HFF-Myc (cell line): ENCODE results near the gene NDUFB5.

Experiments
- DNase-seq: peaks from one replicate; pipeline ENCODE4 v3.0.0-alpha.2; 2011; ENCODE audit warnings: low read depth; ENCODE audit errors: extremely low read depth
- H3K4me3 ChIP-seq: replicated peaks from 2 replicates; pipeline ENCODE4 v1.5.1; 2011; ENCODE audit warnings: low read depth, mild to moderate bottlenecking, control low read depth, low read length
- TF ChIP-seq, protein P1 (sequence below): IDR thresholded peaks from 2 replicates; pipeline ENCODE4 v1.5.1; 2012; ENCODE audit warnings: mild to moderate bottlenecking, low read depth, low read length, control low read depth; ENCODE audit errors: missing control alignments

Gene NDUFB5

DNA sequence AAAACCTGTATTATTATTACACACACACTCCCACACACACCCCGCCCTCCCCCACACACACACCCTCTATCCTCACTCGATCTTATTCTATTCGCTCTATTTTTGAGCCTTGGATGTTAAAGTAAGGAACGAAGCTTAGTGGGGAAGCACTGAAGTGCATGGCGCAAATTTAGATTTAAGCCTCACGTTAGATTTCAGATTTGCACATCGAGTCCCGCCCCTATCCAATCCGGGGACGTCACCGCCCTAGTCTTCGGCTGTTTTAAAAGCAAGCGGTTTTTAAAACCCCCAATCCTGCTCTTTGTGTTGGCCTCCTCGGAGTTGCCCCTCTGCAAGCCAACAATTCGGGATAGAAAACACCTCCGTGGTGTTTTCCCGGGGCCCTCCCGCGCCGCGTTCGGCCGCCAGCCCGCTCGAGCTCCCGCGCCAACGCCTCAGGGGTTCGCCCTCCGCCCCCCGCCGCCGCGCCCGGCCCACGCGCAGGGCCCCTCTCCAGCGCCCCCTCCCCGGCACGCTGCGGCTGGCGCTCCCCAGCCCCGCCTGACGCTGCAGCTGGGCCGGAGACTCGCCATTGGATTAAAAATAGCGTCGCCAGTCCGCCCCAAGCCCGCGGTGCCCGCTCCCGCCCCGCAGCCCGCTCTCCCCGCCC lies 48.0 kb downstream of the NDUFB5 start, which contains the start of gene USP13:
USP13 (plus strand) TSS at position 594 of the 649 bp plus-strand sequence. CDS start 186 bp downstream, outside the sequence.
- TF ChIP-seq, protein P1, sequence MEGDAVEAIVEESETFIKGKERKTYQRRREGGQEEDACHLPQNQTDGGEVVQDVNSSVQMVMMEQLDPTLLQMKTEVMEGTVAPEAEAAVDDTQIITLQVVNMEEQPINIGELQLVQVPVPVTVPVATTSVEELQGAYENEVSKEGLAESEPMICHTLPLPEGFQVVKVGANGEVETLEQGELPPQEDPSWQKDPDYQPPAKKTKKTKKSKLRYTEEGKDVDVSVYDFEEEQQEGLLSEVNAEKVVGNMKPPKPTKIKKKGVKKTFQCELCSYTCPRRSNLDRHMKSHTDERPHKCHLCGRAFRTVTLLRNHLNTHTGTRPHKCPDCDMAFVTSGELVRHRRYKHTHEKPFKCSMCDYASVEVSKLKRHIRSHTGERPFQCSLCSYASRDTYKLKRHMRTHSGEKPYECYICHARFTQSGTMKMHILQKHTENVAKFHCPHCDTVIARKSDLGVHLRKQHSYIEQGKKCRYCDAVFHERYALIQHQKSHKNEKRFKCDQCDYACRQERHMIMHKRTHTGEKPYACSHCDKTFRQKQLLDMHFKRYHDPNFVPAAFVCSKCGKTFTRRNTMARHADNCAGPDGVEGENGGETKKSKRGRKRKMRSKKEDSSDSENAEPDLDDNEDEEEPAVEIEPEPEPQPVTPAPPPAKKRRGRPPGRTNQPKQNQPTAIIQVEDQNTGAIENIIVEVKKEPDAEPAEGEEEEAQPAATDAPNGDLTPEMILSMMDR: no peak
- peak within 1 kb of the TSS; percentile 86 for H3K4me3 ChIP-seq
- DNase-seq: peak; percentile 50

DNA sequence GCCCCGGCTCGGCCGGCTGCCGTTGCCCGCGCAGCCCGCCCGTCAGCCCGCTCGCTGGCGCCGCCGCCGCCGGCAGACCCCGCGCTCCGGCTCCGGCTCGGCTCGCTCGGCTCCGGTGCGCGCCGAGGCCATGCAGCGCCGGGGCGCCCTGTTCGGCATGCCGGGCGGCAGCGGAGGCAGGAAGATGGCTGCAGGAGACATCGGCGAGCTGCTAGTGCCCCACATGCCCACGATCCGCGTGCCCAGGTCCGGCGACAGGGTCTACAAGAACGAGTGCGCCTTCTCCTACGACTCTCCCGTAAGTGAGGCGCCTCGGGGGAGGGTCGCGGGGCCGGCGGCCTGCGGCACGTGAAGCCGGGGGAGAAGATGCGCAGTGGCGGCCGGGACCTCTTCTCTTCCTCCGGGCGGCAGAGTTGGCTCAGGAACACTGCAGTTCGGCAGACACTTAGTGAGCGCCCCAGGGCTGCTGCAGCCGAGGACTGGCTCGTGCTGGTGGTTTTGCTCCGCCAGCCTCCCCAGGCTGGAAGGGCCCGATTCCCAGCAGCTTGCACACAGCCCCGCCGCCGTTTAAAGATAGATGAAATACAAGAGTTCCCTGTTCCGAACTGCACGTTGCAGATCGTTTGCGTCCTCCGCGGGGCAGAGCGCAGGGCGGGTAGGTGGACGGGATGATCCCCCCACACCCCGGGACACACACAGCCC lies 48.7 kb downstream of the NDUFB5 start:
- TF ChIP-seq, protein P1: no peak
- peak overlapping the region; percentile 86 for H3K4me3 ChIP-seq
- DNase-seq: peak; percentile 42

DNA sequence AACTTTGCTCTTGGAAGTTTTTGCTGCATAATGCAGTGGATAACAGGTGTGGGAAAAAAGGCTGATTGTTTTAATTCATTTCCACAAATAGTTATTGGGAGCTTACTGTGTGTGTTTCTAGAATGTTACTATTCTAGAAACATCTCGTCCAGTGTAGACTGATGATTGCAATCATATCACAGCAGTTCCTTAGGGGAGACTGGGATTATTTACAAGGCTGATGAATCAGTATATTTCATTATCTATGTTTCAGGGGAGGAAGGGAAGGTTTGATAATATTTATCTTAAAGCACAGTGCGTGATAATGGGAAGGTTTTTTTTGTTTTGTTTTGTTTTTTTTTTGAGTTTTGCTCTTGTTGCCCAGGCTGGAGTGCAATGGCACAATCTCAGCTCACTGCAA lies 50.6 kb downstream of the NDUFB5 start:
- H3K4me3 ChIP-seq: no peak overlapping the region
- TF ChIP-seq, protein P1: no peak
- no peak for DNase-seq

DNA sequence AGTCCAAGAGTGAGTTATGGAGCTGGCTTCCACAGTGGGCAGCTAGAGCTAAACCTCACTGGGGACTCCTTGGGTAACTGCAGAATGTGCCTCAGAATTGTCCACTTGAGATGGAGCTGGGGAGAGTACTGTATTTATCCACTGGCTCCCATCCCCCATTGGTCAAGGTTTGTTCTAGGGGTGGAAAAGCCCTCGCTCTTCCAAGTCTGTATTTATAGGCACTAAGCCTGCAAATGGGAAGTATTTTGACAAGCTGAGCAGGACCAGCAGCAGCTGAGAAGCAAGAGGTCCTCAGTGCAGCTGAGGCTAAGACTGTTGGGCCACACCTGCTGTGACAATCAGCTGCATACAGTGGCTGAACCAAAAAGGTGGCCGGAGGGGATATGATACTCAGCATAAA lies 54.0 kb downstream of the NDUFB5 start:
- DNase-seq: no peak
- TF ChIP-seq, protein P1: no peak
- no peak overlapping the region for H3K4me3 ChIP-seq

DNA sequence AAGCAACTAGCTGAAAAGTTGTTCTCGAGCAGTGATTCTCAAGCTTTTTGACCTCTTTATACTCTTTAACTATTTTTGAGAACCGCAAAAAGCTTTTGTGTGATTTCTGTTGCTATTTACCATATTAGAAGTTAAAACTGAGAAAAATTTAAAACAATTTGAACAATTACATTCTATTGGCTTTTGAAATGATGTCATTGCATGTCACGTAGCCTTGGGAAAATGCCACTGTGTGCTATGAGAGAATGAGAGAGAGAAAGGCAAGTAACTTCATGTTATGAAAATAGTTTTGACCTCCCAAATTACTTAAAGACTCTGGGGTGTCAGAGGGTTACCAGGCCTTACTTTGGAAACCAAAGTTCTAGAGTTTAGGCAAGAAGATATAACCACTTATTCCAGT lies 56.3 kb downstream of the NDUFB5 start:
- TF ChIP-seq, protein P1: no peak
- no peak for DNase-seq
- H3K4me3 ChIP-seq: no peak overlapping the region

DNA sequence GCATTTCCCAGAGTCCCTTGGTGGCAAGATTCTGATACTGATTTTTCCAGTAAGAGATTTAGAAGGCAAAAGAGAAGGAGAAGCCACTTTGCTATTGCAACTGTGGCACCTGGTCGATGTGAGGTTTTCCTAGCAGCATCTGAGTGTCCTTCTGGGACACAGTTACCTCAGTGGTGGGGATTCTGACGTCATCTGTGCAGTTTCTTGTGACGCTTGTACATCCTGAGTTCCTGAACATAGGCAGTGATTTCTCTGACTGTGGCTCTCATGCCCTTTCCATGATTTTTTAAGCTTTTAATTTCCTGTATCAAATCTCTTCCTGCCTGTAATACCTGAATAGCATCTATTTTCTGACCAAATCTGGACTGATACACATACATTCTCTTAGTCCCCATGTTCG lies 57.2 kb downstream of the NDUFB5 start:
- no peak overlapping the region for H3K4me3 ChIP-seq
- no peak for DNase-seq
- TF ChIP-seq, protein P1: no peak
